ENCODE measurements around the gene TTC39C.

- no peak for TF ChIP-seq ZNF274 (IDR thresholded peaks at IDR 0.05; ENCODE audit: low read depth, low read length)
- no peak for TF ChIP-seq YY1 (IDR thresholded peaks at IDR 0.05; ENCODE audit: insufficient read depth, insufficient read length)
Observed at GRCh38 chr18:23994361-23994902, 20.1 kb upstream of the TTC39C start.

All from NT2/D1 (cell line).